ENCODE measurements around the gene NCF4. TPM values are rescaled to one million over a fixed set of nuclear protein-coding genes. Genes with fewer than 3 reads are reported as not detected.

Gene NCF4
- polyA plus RNA-seq, 2 donors, result 4.2 to 7.0 TPM

- Histone ChIP-seq H3K36me3 (ENCODE audit: control insufficient read depth in 2 of 2, insufficient read depth in 2 of 2, low read length in 1 of 2) (no peaks in the 10 kb centered on the region), H3K4me1 (ENCODE audit: control insufficient read depth in 2 of 2, insufficient read depth in 2 of 2, low read length in 1 of 2) (peaks cover 0 to 4% of the 10 kb centered on the region in 2 donors), H3K27ac (ENCODE audit: low read depth in 2 of 2, low read length in 1 of 2) (no peak overlapping the region), H3K27me3 (ENCODE audit: control insufficient read depth in 1 of 2, insufficient read depth in 2 of 2, low read length in 2 of 2) (peaks cover 2 to 6% of the 10 kb centered on the region in 2 donors), H3K4me3 (ENCODE audit: low read depth in 1 of 2, low read length in 2 of 2) (no peak overlapping the region), H3K9me3 (ENCODE audit: control insufficient read depth in 2 of 2, insufficient read depth in 1 of 2, low read depth in 1 of 2, low read length in 1 of 2) (no peaks in the 10 kb centered on the region)
- 31% methylated on average over 9 of the region's 9 CpGs for WGBS, 2 donors
These were observed 41.7 kb upstream of the NCF4 start for GRCh38 chr22:36819112-36819511.

GRCh38 chr22:36822581-36822980, 38.2 kb upstream of the NCF4 start:
- Histone ChIP-seq H3K9me3 (ENCODE audit: control insufficient read depth in 2 of 2, insufficient read depth in 1 of 2, low read depth in 1 of 2, low read length in 1 of 2) (no peaks in the 10 kb centered on the region), H3K4me1 (ENCODE audit: control insufficient read depth in 2 of 2, insufficient read depth in 2 of 2, low read length in 1 of 2) (peaks cover 0 to 2% of the 10 kb centered on the region in 2 donors), H3K27ac (ENCODE audit: low read depth in 2 of 2, low read length in 1 of 2) (no peak overlapping the region), H3K36me3 (ENCODE audit: control insufficient read depth in 2 of 2, insufficient read depth in 2 of 2, low read length in 1 of 2) (no peaks in the 10 kb centered on the region), H3K4me3 (ENCODE audit: low read depth in 1 of 2, low read length in 2 of 2) (no peak overlapping the region), H3K27me3 (ENCODE audit: control insufficient read depth in 1 of 2, insufficient read depth in 2 of 2, low read length in 2 of 2) (peaks cover 0 to 2% of the 10 kb centered on the region in 2 donors)
- 75 to 78% methylated on average over 6 of the region's 6 CpGs for WGBS, 2 donors

GRCh38 chr22:36823186-36823839, 37.5 kb upstream of the NCF4 start:
- no peak overlapping the region for H3K4me3 ChIP-seq (ENCODE audit: low read depth in 1 of 2, low read length in 2 of 2)
- no peak overlapping the region for H3K27ac ChIP-seq (ENCODE audit: low read depth in 2 of 2, low read length in 1 of 2)
- peaks cover 0 to 2% of the 10 kb centered on the region in 2 donors for H3K4me1 ChIP-seq (ENCODE audit: control insufficient read depth in 2 of 2, insufficient read depth in 2 of 2, low read length in 1 of 2)
- H3K27me3 ChIP-seq (ENCODE audit: control insufficient read depth in 1 of 2, insufficient read depth in 2 of 2, low read length in 2 of 2), result peaks cover 0 to 2% of the 10 kb centered on the region in 2 donors
- no peaks in the 10 kb centered on the region for H3K36me3 ChIP-seq (ENCODE audit: control insufficient read depth in 2 of 2, insufficient read depth in 2 of 2, low read length in 1 of 2)
- 50 to 68% methylated on average over 17 of the region's 17 CpGs for WGBS, 2 donors
- no peaks in the 10 kb centered on the region for H3K9me3 ChIP-seq (ENCODE audit: control insufficient read depth in 2 of 2, insufficient read depth in 1 of 2, low read depth in 1 of 2, low read length in 1 of 2)

- no peaks in the 10 kb centered on the region for H3K9me3 ChIP-seq (ENCODE audit: control insufficient read depth in 2 of 2, insufficient read depth in 1 of 2, low read depth in 1 of 2, low read length in 1 of 2)
- no peaks in the 10 kb centered on the region for H3K27me3 ChIP-seq (ENCODE audit: control insufficient read depth in 1 of 2, insufficient read depth in 2 of 2, low read length in 2 of 2)
These were observed 36.2 kb upstream of the NCF4 start for GRCh38 chr22:36824655-36825054.

GRCh38 chr22:36826262-36826661, 34.5 kb upstream of the NCF4 start:
- no peaks in the 10 kb centered on the region for H3K9me3 ChIP-seq (ENCODE audit: control insufficient read depth in 2 of 2, insufficient read depth in 1 of 2, low read depth in 1 of 2, low read length in 1 of 2)
- no peaks in the 10 kb centered on the region for H3K36me3 ChIP-seq (ENCODE audit: control insufficient read depth in 2 of 2, insufficient read depth in 2 of 2, low read length in 1 of 2)
- no peak overlapping the region for H3K27ac ChIP-seq (ENCODE audit: low read depth in 2 of 2, low read length in 1 of 2)
- peaks cover 0 to 2% of the 10 kb centered on the region in 2 donors for H3K4me1 ChIP-seq (ENCODE audit: control insufficient read depth in 2 of 2, insufficient read depth in 2 of 2, low read length in 1 of 2)
- whole genome bisulfite sequencing, 2 donors, result 77 to 87% methylated on average over 6 of the region's 6 CpGs
- no peaks in the 10 kb centered on the region for H3K27me3 ChIP-seq (ENCODE audit: control insufficient read depth in 1 of 2, insufficient read depth in 2 of 2, low read length in 2 of 2)
- H3K4me3 ChIP-seq (ENCODE audit: low read depth in 1 of 2, low read length in 2 of 2), result no peak overlapping the region

More at GRCh38 chr22:36824655-36825054, 36.2 kb upstream of the NCF4 start:
- no peaks in the 10 kb centered on the region for H3K36me3 ChIP-seq (ENCODE audit: control insufficient read depth in 2 of 2, insufficient read depth in 2 of 2, low read length in 1 of 2)
- peaks cover 0 to 2% of the 10 kb centered on the region in 2 donors for H3K4me1 ChIP-seq (ENCODE audit: control insufficient read depth in 2 of 2, insufficient read depth in 2 of 2, low read length in 1 of 2)
- no peak overlapping the region for H3K27ac ChIP-seq (ENCODE audit: low read depth in 2 of 2, low read length in 1 of 2)
- no peak overlapping the region for H3K4me3 ChIP-seq (ENCODE audit: low read depth in 1 of 2, low read length in 2 of 2)
- WGBS, 2 donors, result 92 to 98% methylated on average over 2 of the region's 2 CpGs

- H3K27me3 ChIP-seq (ENCODE audit: control insufficient read depth in 1 of 2, insufficient read depth in 2 of 2, low read length in 2 of 2), result no peaks in the 10 kb centered on the region
These were observed 32.0 kb upstream of the NCF4 start for GRCh38 chr22:36828815-36829214.

GRCh38 chr22:36829370-36830002, 31.3 kb upstream of the NCF4 start:
- H3K9me3 ChIP-seq (ENCODE audit: control insufficient read depth in 2 of 2, insufficient read depth in 1 of 2, low read depth in 1 of 2, low read length in 1 of 2), result no peaks in the 10 kb centered on the region
- H3K27ac ChIP-seq (ENCODE audit: low read depth in 2 of 2, low read length in 1 of 2), result no peak overlapping the region
- no peaks in the 10 kb centered on the region for H3K4me1 ChIP-seq (ENCODE audit: control insufficient read depth in 2 of 2, insufficient read depth in 2 of 2, low read length in 1 of 2)
- H3K27me3 ChIP-seq (ENCODE audit: control insufficient read depth in 1 of 2, insufficient read depth in 2 of 2, low read length in 2 of 2), result no peaks in the 10 kb centered on the region
- 67 to 84% methylated on average over 5 of the region's 5 CpGs for WGBS, 2 donors
- no peaks in the 10 kb centered on the region for H3K36me3 ChIP-seq (ENCODE audit: control insufficient read depth in 2 of 2, insufficient read depth in 2 of 2, low read length in 1 of 2)
- no peak overlapping the region for H3K4me3 ChIP-seq (ENCODE audit: low read depth in 1 of 2, low read length in 2 of 2)

More at GRCh38 chr22:36828815-36829214, 32.0 kb upstream of the NCF4 start:
- Histone ChIP-seq H3K9me3 (ENCODE audit: control insufficient read depth in 2 of 2, insufficient read depth in 1 of 2, low read depth in 1 of 2, low read length in 1 of 2) (no peaks in the 10 kb centered on the region), H3K27ac (ENCODE audit: low read depth in 2 of 2, low read length in 1 of 2) (no peak overlapping the region), H3K4me1 (ENCODE audit: control insufficient read depth in 2 of 2, insufficient read depth in 2 of 2, low read length in 1 of 2) (peaks cover 0 to 2% of the 10 kb centered on the region in 2 donors), H3K36me3 (ENCODE audit: control insufficient read depth in 2 of 2, insufficient read depth in 2 of 2, low read length in 1 of 2) (no peaks in the 10 kb centered on the region), H3K4me3 (ENCODE audit: low read depth in 1 of 2, low read length in 2 of 2) (no peak overlapping the region)
- 51 to 57% methylated on average over 3 of the region's 3 CpGs for WGBS, 2 donors

- no peaks in the 10 kb centered on the region for H3K36me3 ChIP-seq (ENCODE audit: control insufficient read depth in 2 of 2, insufficient read depth in 2 of 2, low read length in 1 of 2)
- no peak overlapping the region for H3K27ac ChIP-seq (ENCODE audit: low read depth in 2 of 2, low read length in 1 of 2)
- H3K4me1 ChIP-seq (ENCODE audit: control insufficient read depth in 2 of 2, insufficient read depth in 2 of 2, low read length in 1 of 2), result no peaks in the 10 kb centered on the region
- no peaks in the 10 kb centered on the region for H3K9me3 ChIP-seq (ENCODE audit: control insufficient read depth in 2 of 2, insufficient read depth in 1 of 2, low read depth in 1 of 2, low read length in 1 of 2)
- peaks cover 0 to 4% of the 10 kb centered on the region in 2 donors for H3K27me3 ChIP-seq (ENCODE audit: control insufficient read depth in 1 of 2, insufficient read depth in 2 of 2, low read length in 2 of 2)
- 66 to 71% methylated on average over 2 of the region's 2 CpGs for WGBS, 2 donors
- no peak overlapping the region for H3K4me3 ChIP-seq (ENCODE audit: low read depth in 1 of 2, low read length in 2 of 2)
These were observed 30.2 kb upstream of the NCF4 start for GRCh38 chr22:36830601-36831000.

- H3K27ac ChIP-seq (ENCODE audit: low read depth in 2 of 2, low read length in 1 of 2), result no peak overlapping the region
- H3K4me1 ChIP-seq (ENCODE audit: control insufficient read depth in 2 of 2, insufficient read depth in 2 of 2, low read length in 1 of 2), result no peaks in the 10 kb centered on the region
- H3K27me3 ChIP-seq (ENCODE audit: control insufficient read depth in 1 of 2, insufficient read depth in 2 of 2, low read length in 2 of 2), result peaks cover 0 to 4% of the 10 kb centered on the region in 2 donors
- H3K4me3 ChIP-seq (ENCODE audit: low read depth in 1 of 2, low read length in 2 of 2), result no peak overlapping the region
- H3K9me3 ChIP-seq (ENCODE audit: control insufficient read depth in 2 of 2, insufficient read depth in 1 of 2, low read depth in 1 of 2, low read length in 1 of 2), result no peaks in the 10 kb centered on the region
- no peaks in the 10 kb centered on the region for H3K36me3 ChIP-seq (ENCODE audit: control insufficient read depth in 2 of 2, insufficient read depth in 2 of 2, low read length in 1 of 2)
These were observed 29.6 kb upstream of the NCF4 start for GRCh38 chr22:36831206-36831605.

GRCh38 chr22:36831717-36832116, 29.1 kb upstream of the NCF4 start:
- 92 to 94% methylated on average over 3 of the region's 3 CpGs for WGBS, 2 donors
- Histone ChIP-seq H3K4me3 (ENCODE audit: low read depth in 1 of 2, low read length in 2 of 2) (no peak overlapping the region), H3K36me3 (ENCODE audit: control insufficient read depth in 2 of 2, insufficient read depth in 2 of 2, low read length in 1 of 2) (no peaks in the 10 kb centered on the region), H3K27ac (ENCODE audit: low read depth in 2 of 2, low read length in 1 of 2) (no peak overlapping the region), H3K9me3 (ENCODE audit: control insufficient read depth in 2 of 2, insufficient read depth in 1 of 2, low read depth in 1 of 2, low read length in 1 of 2) (no peaks in the 10 kb centered on the region), H3K4me1 (ENCODE audit: control insufficient read depth in 2 of 2, insufficient read depth in 2 of 2, low read length in 1 of 2) (no peaks in the 10 kb centered on the region), H3K27me3 (ENCODE audit: control insufficient read depth in 1 of 2, insufficient read depth in 2 of 2, low read length in 2 of 2) (peaks cover 0 to 4% of the 10 kb centered on the region in 2 donors)
